Measurements from ENCODE around the gene EXTL2.
A peak's percentile ranks its signal among the peaks of the same experiment; 100 is the strongest.
"Not testable (repeated sequence)": the region's sequence is repeated elsewhere in the genome, so short reads cannot be mapped to it uniquely, and the experiment has no call there.

EXTL2 gene

GRCh38 chr1:100860397-100860991 is 34.1 kb downstream of the EXTL2 start:
- peak; percentile 14 for DNase-seq (ENCODE audit: low spot score)

GRCh38 chr1:100855116-100855515 is 39.5 kb downstream of the EXTL2 start:
- not testable (repeated sequence) for DNase-seq (ENCODE audit: low spot score)

DNA sequence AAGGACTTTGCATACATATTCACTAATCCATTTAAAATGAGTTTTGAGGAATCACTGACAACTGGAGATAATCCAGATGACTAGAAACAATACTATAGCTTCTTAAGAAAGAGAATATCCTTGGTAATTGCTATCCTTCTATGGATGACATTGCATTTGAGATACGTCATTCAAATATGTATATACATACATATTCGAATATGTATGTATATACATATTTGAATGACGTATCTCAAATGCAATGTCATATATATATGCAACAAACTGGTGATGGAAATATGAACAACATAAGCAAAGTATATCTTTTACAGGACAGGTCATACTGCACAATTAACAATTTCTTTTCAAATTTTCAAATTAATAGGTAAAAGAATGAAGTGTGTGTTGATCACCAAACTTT is 41.7 kb downstream of the EXTL2 start:
- no peak for DNase-seq (ENCODE audit: low spot score)

DNA sequence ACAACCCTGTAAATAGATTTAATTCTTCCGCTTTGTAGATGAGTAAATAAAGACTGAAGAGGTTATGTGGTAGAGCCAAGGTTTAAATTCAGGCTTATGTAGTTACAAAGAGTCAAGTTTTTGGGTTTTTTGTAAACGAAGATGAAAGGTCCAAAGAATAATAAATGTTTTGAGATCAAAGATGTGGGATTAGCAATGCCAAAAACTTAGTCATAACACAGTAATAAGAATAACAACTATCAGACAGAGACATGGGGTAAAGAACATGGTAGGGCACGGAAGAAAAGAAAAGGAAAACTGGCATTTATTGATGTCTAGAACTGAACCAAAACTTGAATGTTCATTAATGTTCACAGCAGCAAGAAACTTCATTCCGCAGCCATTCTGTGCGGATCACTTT is 42.9 kb downstream of the EXTL2 start:
- no peak for DNase-seq (ENCODE audit: low spot score)

DNA sequence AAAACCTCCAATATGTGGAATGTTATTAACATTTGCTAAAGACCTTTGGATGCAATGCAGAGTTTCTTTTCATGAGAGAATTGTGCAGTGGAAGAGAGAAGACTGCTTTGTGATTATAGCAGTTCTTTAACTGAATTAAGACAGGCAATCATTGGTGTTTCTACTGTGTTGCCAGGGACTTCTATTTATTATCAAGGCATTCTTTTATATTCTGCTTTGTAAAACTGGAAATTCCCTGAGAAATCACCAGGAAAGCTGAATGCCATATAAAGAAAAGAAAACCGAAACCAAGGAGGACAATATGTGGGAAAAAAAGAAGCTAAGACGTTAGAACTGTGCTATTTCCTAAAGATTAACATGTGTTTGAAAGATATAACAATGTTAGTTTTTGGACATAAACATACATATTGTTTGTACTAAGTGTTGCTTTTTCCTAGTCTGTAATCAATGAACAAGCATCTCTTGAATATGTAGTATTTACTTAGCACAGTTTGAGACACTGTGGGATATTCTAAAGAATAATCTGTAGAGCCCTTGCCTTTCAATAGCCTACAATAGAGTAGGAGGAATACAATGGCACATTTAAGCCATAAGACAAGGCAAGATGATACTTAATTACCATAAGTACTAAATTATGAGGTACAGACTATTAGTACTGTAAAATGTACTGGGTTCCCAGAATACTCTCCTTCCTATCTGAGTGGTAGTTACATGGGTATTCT is 47.1 kb downstream of the EXTL2 start:
- no peak for DNase-seq (ENCODE audit: low spot score)

DNA sequence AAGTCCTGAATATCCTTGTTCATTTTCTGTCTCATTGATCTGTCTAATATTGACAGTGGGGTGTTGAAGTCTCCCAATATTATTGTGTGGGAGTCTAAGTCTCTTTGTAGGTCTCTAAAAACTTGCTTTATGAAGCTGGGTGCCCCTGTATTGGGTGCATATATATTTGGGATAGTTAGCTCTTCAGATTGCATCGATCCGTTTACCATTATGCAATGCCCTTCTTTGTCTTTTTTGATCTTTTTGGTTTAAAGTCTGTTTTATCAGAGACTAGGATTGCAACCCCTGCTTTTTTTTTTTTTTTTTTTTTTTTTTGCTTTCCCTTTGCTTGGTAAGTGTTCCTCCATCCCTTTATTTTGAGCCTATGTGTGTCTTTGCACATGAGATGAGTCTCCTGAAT is 51.5 kb downstream of the EXTL2 start:
- not testable (repeated sequence) for DNase-seq (ENCODE audit: low spot score)

DNA sequence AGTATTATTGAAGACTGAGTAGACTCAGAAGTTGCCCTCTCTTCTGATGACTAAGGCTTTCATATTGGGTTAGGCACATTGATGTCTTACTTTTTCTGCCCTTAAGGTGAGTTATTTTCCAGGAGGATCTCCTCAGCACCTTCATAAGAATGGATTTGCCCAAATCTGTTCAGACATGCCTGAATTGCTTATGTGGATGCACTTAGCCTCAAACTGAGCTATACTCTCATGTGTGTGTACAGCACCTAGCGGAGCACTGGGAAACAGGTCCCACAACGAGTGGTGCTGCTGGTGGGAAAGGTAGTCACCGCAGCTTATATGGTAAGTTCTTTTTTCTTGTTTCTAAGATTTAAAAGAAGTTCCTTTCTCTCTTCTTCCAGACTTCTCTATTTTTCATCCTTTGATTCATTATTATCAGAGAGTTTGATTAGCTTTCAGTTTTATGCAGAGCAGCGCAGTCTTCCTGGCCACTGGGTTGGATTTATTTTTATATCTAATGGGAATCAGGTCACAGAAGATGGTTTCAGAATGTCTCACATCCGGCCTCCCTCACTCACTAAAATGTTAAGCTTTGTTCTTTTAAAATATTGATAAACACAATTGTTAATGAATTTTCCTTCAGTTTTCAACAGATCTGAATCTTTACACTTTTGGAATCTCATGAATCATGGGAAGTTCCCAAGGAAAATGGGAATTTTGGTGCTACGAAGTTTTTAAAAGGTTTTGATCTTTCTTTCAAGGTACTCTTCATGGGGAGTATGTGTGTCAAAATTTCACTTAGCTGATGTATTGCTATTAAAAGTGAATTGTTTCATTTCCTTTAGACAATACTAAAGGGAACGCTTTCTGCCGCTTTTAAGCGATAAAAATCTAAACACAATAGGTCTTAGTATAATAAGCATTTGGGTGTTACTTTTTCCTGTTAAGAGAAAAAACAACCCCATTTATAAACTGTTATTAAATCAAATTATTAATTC is 58.5 kb downstream of the EXTL2 start:
- no peak for DNase-seq (ENCODE audit: low spot score)

GRCh38 chr1:100834777-100835660 is 59.6 kb downstream of the EXTL2 start:
- no peak for DNase-seq (ENCODE audit: low spot score)

DNA sequence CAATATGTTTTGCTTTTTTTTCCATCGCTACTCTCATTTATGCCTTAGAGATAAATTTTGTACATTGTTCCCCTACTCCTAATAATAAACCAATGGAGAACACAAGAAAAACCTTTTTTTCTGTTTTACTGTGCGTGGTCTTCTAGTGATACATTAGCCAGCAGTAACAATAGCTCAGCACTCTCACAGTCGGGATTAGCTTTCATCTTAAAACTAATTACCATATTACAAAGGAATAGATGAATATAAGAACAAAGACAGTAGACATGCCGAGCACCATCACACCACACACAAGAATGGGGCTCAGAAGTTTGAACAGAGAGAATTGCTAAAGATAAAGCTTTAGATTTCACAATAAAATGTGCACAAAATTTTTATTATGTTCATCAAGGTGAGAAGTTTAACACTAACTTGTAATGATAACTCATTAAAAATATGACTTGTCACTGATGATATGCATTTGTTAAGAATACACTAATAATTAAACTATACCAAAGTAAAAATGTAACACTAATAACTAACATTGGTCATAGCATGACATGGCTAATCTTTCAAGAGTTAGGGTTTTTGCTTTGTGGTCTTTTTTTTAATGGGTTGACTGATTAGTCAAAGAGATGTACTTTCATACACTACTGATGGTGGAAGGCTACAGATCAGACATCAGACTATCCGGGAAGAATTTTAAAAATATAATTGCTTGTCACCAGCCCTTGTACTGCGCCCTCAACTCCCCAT is 61.8 kb downstream of the EXTL2 start:
- no peak for DNase-seq (ENCODE audit: low spot score)

GRCh38 chr1:100825666-100826065 is 69.0 kb downstream of the EXTL2 start:
- not testable (repeated sequence) for DNase-seq (ENCODE audit: low spot score)
